Coronary artery (tissue), 2 donors: ENCODE measurements around the gene GPR156.

Experiments used
- DNase-seq: peaks from one replicate; pipeline ENCODE4 v3.0.0-alpha.2; 2017; ENCODE audit warnings: low spot score
- H3K27ac ChIP-seq, 2 donors: fragments of 200-600 bp; sonication (generic); one replicate each; pipeline ENCODE4 v1.5.1; 2016 to 2019
- H3K4me3 ChIP-seq: fragments of 200-600 bp; sonication (generic); 2 replicates; pipeline ENCODE4 v1.5.1; 2016; ENCODE audit warnings: mild to moderate bottlenecking, moderate library complexity
- CTCF ChIP-seq: fragments of 200-600 bp; sonication (generic); IDR thresholded peaks from one replicate; pipeline ENCODE4 v1.5.1; 2019; ENCODE audit warnings: antibody characterized with exemption

The GPR156 gene

GRCh38 chr3:120200493-120201235 is 84.4 kb downstream of the GPR156 start:
- Histone ChIP-seq H3K27ac (no peak overlapping the region), H3K4me3 (no peak overlapping the region)
- TF ChIP-seq CTCF = no peak
- no peak for DNase-seq

GRCh38 chr3:120198305-120198878 is 86.6 kb downstream of the GPR156 start:
- no peak for DNase-seq
- Histone ChIP-seq H3K27ac (no peak overlapping the region), H3K4me3 (no peak overlapping the region)
- TF ChIP-seq CTCF = no peak

GRCh38 chr3:120196812-120197211 is 88.2 kb downstream of the GPR156 start:
- DNase-seq = no peak
- no peak overlapping the region for H3K27ac ChIP-seq
- no peak overlapping the region for H3K4me3 ChIP-seq
- no peak for TF ChIP-seq CTCF

- no peak for DNase-seq
- no peak overlapping the region for H3K4me3 ChIP-seq
- H3K27ac ChIP-seq = no peak overlapping the region
- no peak for TF ChIP-seq CTCF
These were observed 88.7 kb downstream of the GPR156 start for GRCh38 chr3:120196333-120196732.

- Histone ChIP-seq H3K4me3 (no peak overlapping the region), H3K27ac (no peak overlapping the region)
- TF ChIP-seq CTCF = no peak
- DNase-seq = no peak
These were observed 91.5 kb downstream of the GPR156 start for GRCh38 chr3:120193554-120193953.

- no peak overlapping the region for H3K27ac ChIP-seq
- TF ChIP-seq CTCF = no peak
- no peak for DNase-seq
- H3K4me3 ChIP-seq = no peak overlapping the region
These were observed 92.4 kb downstream of the GPR156 start for GRCh38 chr3:120192579-120192978.

- Histone ChIP-seq H3K4me3 (no peak overlapping the region), H3K27ac (no peak overlapping the region)
- no peak for DNase-seq
- TF ChIP-seq CTCF = no peak
These were observed 92.9 kb downstream of the GPR156 start for GRCh38 chr3:120192159-120192558.
